Activated naive CD4-positive, alpha-beta T cell treated with anti-CD3 and anti-CD28 coated beads, Interleukin-2, amount 50 U/mL, for 72 hours (primary cell): ENCODE data around the gene PRKG1. TPM values are rescaled to one million over a fixed set of nuclear protein-coding genes. Genes with fewer than 3 reads are reported as not detected.
A peak's percentile ranks its signal among the peaks of the same experiment; 100 is the strongest.

Source experiments
- ATAC-seq, 2 donors: fragments of 150-1000 bp; cut with Tn5 transposase; 2 replicates each; pipeline ENCODE4 v1.10.0; 2021; ENCODE audit warnings: mild to moderate bottlenecking in 2 of 2, moderate library complexity in 2 of 2
- DNase-seq, 2 donors: peaks; one replicate each; pipeline ENCODE4 v3.0.0; 2021 to 2022; ENCODE audit warnings: low spot score in 2 of 2
- H3K27ac Mint-ChIP-seq, 2 donors: one replicate each; pipeline ENCODE4 v1.8.0; 2022; ENCODE audit warnings: mild to moderate bottlenecking in 2 of 2, mixed read lengths in 2 of 2
- H3K36me3 Mint-ChIP-seq, 2 donors: one replicate each; pipeline ENCODE4 v1.8.0; 2022; ENCODE audit warnings: mixed read lengths in 2 of 2
- H3K9me3 Mint-ChIP-seq, 2 donors: one replicate each; pipeline ENCODE4 v1.8.0; 2022; ENCODE audit warnings: mixed read lengths in 2 of 2
- total RNA-seq, 2 donors: library from RNA; stranded (reverse); gene quantifications; one replicate each; pipeline ENCODE4 v1.2.3, GENCODE V29; 2022

PRKG1 gene
- total RNA-seq, 2 donors from 2014 or later: not detected

DNA sequence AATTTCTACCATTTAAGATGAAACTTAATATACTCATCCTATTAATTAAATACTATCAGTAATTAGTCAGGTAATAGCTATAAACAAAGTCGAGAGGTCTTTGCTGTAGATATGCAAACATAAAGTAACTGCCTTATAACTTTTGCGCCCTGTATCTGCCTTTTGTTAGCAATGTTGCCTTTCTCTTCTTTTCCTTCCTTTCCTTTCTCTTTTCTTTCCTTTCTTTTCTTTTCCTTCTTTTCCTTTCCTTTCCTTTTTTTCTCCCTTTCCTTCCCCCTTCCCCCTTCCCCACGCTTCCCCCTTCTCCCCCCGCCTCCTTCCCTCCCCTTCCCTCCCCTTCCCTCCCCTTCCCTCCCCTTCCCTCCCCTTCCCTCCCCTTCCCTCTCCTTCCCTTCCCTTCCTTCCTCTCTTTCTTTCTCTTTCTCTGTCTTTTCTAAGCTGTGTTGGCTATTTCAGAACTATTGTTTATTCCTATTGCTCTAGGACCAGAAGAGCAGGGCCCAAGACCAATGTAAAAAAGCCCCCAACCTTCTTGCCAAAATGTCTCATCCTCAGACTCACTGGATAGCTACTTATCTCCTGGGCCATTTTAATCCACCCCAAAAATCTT, 1174.5 kb downstream of the PRKG1 start:
- no peaks in the 10 kb centered on the region for H3K9me3 Mint-ChIP-seq
- H3K27ac Mint-ChIP-seq: no peak overlapping the region
- ATAC-seq (no peak), DNase-seq (no peak)
- H3K36me3 Mint-ChIP-seq: no peaks in the 10 kb centered on the region

DNA sequence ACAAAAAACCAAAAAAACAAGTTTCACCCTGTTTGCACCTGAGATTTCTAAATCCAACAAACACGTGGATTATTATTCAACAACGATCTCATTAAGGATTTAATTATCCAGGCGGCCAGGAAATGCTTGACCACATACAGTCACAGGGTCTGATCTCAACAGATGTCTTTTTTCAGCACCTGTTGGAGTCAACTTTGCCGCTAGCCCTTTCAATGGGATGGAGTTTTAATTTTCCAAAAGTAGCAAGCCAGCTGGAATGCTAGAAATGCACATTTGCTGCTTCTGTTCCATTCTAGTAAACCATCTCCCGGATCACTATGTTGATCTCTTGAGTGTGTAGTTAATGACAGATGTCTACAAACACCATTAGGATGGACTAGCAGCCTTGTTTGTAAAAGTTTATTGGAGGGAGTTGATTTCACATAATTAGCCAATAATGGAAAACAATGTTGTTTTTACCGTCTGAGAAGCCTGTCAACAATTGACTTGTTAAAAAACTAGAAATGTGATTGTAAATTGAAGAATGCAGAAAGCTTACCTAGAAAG, 1175.6 kb downstream of the PRKG1 start:
- no peaks in the 10 kb centered on the region for H3K9me3 Mint-ChIP-seq
- ATAC-seq (no peak), DNase-seq (no peak)
- no peaks in the 10 kb centered on the region for H3K36me3 Mint-ChIP-seq
- H3K27ac Mint-ChIP-seq: no peak overlapping the region

DNA sequence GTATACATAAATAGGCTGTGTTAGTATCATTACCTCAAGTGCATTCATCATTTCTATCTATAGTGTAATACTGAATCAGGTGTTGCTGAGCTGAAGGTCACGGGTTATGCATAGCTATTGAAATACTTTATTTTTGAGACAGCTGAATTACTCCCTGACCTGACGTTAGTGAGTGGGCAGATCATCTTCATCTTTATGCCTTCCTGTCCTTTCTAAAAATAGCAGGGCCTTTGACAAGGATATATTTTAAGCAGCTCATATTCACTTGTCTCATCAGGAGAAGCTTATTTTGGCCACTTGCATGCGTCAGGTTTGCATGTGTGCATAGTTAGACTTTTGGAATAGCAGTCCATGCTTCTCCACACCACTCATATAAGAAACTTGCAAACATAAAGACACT, 1176.2 kb downstream of the PRKG1 start:
- DNase-seq (no peak), ATAC-seq (no peak)
- Mint-ChIP-seq H3K27ac (no peak overlapping the region), H3K9me3 (no peaks in the 10 kb centered on the region), H3K36me3 (no peaks in the 10 kb centered on the region)

DNA sequence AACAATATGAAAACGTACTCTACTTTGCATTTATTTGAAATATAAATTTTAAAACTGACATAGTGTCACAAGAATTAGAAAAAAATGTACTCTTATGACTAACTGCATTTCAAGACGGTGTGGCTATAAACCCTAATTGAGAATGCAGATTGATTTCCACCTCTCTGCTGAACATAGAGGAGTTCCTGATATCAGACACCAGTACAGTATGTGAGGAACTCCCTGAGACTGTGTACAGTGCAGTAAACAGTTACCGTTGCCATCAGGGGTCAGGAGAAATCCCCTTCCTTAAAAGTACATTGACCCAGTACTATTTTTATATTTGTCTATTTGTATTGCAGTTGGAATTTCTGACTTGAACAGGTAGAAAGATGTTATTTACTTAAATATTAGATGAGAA, 1178.0 kb downstream of the PRKG1 start:
- H3K9me3 Mint-ChIP-seq: no peaks in the 10 kb centered on the region
- no peak overlapping the region for H3K27ac Mint-ChIP-seq
- ATAC-seq (no peak), DNase-seq (no peak)
- H3K36me3 Mint-ChIP-seq: no peaks in the 10 kb centered on the region

DNA sequence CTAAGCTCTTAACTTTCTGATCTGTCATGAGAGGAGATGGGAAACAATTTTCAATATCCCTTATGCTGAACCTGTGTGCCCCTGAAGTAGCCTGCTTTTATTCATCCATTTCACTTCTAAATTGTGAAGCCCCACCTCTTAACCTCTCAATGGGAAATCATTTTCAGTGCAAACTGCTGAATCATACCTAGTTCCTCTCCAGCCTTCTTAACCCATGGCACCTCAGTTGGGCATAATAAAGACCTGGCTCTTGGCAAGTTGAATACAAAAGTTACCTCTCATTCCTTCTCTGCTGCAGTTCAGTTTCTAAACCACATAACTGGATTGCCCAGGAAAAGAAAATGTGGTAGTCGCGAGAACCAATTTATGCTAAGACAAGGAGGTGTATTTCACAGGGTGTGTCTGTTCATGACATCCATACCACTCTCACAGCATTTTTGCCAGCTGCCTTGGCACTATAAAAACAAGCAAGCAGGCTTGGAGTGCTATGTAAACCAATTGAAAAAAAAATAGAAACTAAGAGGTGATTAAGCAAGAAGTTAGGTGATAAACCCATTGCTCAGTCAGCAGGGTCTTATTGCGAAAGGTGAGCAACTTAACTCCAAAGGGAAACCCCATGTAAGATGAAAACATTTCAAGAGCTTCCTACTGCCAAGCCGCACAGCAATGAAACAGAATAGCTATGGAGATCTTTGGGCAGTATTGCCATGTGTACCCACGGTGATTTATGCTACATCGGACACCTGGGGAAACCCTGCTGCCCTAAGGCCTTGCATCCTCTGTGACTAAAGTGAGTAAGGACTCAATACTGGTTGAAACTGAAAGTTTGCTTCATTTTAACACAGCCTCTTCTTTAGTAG, 1182.8 kb downstream of the PRKG1 start:
- H3K9me3 Mint-ChIP-seq: no peaks in the 10 kb centered on the region
- no peaks in the 10 kb centered on the region for H3K36me3 Mint-ChIP-seq
- no peak overlapping the region for H3K27ac Mint-ChIP-seq
- no peak for DNase-seq
- peak in 1 of 2 donors; percentile 37 for ATAC-seq

DNA sequence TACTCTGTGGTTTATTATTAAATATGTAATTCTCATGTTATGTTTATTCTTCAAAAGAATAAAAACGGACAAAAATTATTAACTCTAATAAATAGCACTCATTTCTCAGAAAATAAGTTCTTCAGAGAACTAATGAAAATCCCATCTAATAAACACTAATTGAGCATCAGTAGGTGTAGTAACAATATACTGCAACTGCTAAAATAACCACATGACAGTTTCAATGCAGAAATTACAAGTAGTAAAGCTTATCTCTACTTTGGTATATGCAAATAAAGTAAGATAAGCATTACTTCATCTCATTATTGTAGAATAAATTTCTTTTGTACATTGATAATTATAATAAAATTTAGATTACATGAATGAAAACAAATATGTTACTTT, 1183.4 kb downstream of the PRKG1 start:
- H3K27ac Mint-ChIP-seq: no peak overlapping the region
- DNase-seq: no peak
- ATAC-seq: no peak
- no peaks in the 10 kb centered on the region for H3K36me3 Mint-ChIP-seq
- no peaks in the 10 kb centered on the region for H3K9me3 Mint-ChIP-seq

DNA sequence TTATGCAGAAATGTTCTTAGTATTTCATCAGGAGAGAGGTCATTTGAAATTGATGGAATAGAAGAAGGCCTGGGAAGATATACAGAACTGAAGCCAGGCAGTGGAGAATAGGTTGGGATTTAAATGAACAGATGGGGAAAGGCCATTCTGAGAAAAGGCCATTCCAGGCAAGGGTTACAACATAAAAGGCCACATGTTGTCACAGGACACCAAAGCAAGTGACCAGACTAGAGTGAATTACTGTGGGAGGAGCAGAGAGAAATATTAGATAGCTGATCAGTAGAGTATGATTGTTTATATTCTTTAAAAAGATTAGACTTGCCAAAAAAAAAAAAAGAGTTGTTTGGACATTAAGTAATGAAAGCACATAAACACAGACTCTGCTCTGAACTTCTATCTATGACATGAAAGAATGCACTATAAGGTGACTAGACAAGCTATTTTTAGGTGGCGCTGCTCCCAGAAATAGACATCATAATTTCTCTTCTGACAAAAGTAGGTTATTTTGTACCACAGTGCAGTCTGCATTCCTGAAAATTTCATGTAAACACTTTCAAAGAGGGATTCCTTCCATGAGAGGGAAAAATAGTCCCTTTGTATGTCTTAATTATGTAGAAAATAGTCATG, 1184.6 kb downstream of the PRKG1 start:
- ATAC-seq (no peak), DNase-seq (no peak)
- no peak overlapping the region for H3K27ac Mint-ChIP-seq
- no peaks in the 10 kb centered on the region for H3K9me3 Mint-ChIP-seq
- no peaks in the 10 kb centered on the region for H3K36me3 Mint-ChIP-seq

DNA sequence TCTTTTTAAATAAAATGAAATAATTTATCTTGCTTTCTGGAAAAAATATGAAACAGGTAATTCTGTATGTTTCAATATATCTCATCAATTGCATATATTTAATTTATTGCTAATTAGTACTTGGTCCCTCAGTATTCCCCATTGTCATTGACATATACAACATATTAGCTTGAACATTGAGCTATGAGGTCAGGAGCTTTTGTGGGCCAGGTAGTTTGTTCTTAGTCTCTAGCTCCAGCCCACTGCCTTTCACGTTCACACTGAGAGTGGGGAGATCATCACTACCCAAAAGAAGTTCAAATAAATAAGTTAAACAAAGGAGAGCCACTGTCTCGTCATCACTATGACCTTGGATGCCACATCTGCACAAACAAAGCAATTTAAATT, 1185.1 kb downstream of the PRKG1 start:
- ATAC-seq (no peak), DNase-seq (no peak)
- Mint-ChIP-seq H3K36me3 (no peaks in the 10 kb centered on the region), H3K9me3 (no peaks in the 10 kb centered on the region), H3K27ac (no peak overlapping the region)

DNA sequence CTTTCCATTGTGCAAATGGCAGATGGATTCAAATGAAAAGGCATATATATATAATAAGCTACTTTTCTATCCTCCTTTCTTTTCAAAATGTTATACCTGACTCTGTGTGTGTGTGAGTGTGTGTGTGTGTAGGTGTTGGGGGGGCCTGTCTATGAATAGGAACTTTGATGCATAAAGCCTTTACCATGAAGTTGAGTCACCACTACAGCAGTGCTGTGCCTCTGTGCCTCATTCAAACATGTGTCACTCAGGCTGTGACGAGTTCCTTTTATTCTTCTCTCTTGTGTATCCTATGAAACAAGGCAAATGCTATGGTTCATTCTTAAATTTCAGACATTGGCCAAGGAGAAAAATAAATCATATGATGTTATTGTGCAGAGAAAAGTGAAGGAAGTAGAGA, 1187.1 kb downstream of the PRKG1 start:
- DNase-seq (no peak), ATAC-seq (no peak)
- Mint-ChIP-seq H3K9me3 (no peaks in the 10 kb centered on the region), H3K27ac (no peak overlapping the region), H3K36me3 (no peaks in the 10 kb centered on the region)

DNA sequence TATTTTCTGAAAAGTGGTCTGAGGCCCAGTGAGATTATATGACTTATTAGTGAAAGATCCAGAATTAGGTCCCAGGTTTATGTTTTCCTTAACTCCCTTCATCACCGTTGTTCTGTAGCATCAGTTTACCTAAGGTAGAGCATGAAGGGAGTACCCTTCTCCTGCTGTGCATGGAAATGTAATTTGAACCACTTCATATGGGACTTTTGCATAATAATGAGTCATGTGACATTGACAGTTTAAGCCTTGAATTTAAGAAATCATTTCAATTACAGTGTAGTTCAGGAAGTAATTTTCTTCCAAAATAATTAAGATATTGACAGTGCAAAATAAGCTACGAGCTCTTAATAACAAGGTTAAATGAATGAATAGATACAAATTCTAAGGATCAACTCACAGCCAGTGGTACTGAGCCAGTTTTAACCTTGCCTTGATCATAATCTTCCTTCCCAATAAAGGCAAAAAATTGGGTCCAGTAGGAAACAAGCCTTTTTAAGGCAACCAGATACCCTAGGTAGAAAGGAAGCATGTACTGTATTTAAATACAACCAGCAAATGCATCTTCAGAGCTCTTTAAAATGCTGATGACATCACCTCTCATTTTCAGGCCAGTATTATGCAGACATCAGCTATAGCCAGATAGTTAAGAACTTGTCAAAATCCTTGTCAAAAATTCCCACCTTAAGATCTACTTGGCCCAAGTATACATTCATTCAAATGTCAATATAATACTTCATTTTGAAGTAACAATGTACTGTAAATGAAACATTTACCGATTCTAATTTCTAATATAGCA, 1191.0 kb downstream of the PRKG1 start:
- DNase-seq (no peak), ATAC-seq (no peak)
- Mint-ChIP-seq H3K36me3 (no peaks in the 10 kb centered on the region), H3K27ac (no peak overlapping the region), H3K9me3 (no peaks in the 10 kb centered on the region)

DNA sequence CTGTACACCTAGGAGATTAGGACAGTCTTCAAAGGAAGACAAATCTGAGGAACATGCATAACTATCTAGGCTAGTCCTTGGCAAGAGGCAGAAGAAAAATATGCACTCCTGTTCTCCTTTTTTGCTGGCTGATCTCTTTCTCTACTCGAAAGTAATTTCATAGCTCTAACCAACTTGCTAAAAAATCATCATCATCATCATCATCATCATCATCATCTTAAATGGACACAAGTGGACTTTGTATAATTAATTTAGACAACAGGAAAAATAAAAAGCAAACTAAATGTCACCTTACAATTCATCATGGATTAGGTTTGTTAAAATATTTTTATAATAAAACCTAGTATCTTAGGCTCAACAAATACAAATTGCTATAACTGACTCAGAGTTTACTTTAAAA, 1192.6 kb downstream of the PRKG1 start:
- ATAC-seq (no peak), DNase-seq (no peak)
- Mint-ChIP-seq H3K9me3 (no peaks in the 10 kb centered on the region), H3K36me3 (no peaks in the 10 kb centered on the region), H3K27ac (no peak overlapping the region)

DNA sequence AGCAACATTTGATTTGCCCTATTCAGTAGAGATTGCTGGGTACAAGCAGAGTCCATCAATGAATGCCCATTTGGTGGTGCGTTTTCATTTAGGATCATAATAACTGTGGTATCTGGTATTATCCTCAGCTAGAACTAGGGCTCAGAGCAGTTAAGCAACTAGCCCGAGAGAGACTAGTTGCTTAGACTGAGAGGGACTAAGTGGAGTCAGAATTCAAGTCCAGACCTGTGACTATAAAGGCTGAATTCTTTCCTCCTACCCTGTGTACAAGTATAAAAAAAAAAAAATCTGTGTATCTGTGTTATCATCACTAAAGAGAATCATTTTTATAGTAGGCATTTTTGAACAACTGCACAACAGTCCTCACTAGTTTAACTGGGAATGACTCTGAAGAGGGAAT, 1194.5 kb downstream of the PRKG1 start:
- DNase-seq (no peak), ATAC-seq (no peak)
- Mint-ChIP-seq H3K27ac (no peak overlapping the region), H3K9me3 (no peaks in the 10 kb centered on the region), H3K36me3 (no peaks in the 10 kb centered on the region)

DNA sequence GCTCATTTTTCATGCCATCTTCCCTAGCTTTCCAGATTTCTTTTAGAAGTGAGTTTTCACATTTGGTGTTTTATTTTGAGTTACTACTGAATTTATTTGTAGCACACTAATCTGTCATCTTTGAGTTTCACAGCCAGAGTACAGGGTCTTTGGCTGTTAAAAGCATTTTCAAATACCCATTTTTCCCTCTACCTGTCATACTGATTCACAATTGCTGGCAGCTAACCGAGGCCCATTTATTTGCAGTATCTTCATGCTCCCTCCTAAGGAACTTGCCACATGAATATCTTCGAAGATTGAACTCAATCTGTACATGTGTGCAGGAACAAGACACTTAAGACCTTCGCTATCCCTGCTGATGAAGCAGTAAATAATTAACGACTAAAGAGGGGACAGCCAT, 1194.9 kb downstream of the PRKG1 start:
- Mint-ChIP-seq H3K27ac (no peak overlapping the region), H3K9me3 (no peaks in the 10 kb centered on the region), H3K36me3 (no peaks in the 10 kb centered on the region)
- DNase-seq (no peak), ATAC-seq (no peak)

DNA sequence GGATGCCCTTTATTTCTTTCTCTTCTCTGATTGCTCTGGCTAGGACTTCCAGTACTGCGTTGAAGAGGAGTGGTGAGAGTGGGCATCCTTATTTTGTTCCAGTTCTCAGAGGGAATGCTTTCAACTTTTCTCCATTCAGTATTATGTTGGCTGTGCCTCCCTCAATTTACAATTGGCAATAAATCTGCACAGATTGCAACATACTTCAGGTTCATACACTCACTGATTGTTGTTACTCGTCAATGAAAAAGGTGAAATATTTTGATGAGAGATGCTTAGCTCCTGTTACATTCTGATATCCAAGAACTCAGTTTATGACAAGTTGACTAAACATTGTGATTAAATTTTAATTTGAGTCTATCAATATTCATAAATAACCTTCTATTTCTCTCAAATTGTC, 1201.9 kb downstream of the PRKG1 start:
- Mint-ChIP-seq H3K27ac (no peak overlapping the region), H3K36me3 (no peaks in the 10 kb centered on the region), H3K9me3 (peaks cover 3 to 4% of the 10 kb centered on the region in 2 donors)
- DNase-seq (no peak), ATAC-seq (no peak)

DNA sequence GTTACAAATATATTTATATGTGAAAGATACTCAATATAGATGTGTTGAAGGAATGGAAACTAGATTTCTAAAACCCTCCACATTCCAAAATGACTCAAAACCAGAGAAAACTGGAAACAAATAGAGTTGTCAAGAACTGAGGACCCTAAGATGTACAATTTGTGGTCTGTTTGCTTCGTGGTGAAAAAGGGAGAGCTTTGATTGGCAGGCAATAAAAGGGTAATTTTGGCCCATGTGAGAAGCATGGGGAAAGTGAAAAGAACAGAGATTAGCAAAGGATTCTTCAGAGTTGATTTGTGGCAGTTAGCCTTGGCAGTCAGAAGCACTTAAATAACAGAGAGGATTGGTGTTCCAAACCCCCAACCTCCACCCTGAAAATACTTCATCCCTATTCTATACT, 1202.7 kb downstream of the PRKG1 start:
- Mint-ChIP-seq H3K9me3 (peaks cover 3 to 4% of the 10 kb centered on the region in 2 donors), H3K36me3 (no peaks in the 10 kb centered on the region), H3K27ac (no peak overlapping the region)
- ATAC-seq (no peak), DNase-seq (no peak)

DNA sequence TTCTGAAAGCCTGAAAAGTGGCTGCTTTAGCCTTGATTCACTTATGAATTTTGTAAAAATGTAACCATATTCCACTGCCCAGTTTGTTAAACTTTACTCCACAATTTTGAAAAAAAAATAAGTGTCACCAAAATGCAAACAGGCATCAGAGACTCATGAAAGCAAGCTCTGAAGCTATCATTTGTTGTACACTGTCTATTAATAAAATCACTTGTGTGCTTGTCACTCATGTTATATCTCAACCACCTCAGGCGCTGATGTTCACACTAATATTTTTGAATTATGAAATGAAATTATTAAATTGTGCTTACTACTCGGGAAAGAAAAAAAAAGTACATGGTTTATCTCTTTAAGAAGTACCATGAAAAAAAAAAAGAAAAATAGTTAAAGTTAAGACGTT, 1205.3 kb downstream of the PRKG1 start:
- Mint-ChIP-seq H3K36me3 (no peaks in the 10 kb centered on the region), H3K27ac (no peak overlapping the region), H3K9me3 (peaks cover 9 to 12% of the 10 kb centered on the region in 2 donors)
- DNase-seq: no peak
- no peak for ATAC-seq

DNA sequence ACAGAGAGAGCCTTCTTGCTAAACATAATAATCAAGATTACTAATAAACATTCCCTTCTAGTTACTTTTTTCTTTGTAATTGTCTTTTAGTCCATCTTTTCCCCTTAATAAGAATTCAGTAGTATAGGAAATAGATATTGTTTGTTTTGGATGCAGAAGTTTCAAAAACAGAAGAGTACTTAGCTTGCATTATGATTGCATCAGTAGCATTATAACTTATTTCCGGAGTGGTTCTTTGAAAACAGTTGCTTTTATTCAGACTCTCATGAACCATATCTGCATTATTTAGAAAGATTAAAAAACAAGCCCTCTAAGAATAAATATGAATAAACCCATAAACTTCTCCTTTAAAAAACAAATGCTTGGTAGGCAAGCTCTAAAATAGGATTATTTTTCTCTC, 1205.8 kb downstream of the PRKG1 start:
- DNase-seq (no peak), ATAC-seq (no peak)
- Mint-ChIP-seq H3K9me3 (peaks cover 9 to 13% of the 10 kb centered on the region in 2 donors), H3K36me3 (no peaks in the 10 kb centered on the region), H3K27ac (no peak overlapping the region)
